ENCODE data around the gene PNRC1.
A peak's percentile ranks its signal among the peaks of the same experiment; 100 is the strongest.

The PNRC1 gene

DNA sequence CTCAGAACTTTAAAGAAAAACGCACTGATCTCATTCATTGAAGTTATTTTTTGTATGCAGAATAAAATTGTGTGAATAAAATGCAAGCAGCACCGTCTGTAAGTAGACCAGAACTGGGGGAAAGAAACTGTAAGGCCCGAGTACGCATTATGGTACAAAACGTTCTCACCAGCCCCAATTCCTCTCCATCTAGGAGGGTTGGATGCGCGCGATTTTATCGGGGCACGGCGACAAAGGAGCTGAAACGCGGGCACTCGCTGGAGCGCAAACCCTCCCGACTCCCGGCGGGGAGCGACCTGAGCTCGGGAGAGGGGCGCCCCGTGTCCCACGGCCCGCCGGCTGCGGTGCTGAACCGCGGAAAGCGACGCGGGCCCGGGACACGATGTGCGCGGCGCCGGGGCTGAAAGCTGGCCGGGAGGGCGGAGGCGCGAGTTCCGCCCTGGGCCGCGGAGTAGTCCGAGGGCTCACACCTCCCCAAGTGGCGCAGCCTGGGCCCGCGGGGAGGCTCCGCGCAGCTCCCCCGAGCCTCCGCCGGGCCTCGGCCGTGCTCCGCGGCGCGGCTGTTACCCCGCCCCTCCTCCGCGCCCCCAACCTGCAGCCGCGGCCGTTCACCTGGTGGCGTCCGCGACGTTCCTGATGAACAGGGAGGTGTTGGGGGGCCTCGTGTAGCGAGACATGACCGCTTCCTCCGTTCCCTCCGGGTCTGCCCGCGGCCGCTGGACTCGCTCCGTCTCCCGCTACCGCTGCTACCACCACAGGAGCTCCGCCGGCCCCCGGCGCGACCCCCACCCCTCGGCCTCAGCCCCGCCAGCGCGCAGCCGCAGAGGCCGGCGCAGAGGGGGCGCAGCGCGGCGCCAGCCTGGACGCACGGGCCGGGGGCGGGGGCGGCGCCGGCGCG, 36.9 kb downstream of the PNRC1 start, which contains the start of gene SRSF12:
Gene SRSF12 (minus strand): TSS at position 861 of the 898 bp plus-strand sequence. CDS start 184 bp downstream, at position 677.
- no peak for TF ChIP-seq GATA3 (IDR thresholded peaks at IDR 0.05; ENCODE audit: low read depth, low read length)
- peak; percentile 59 for TF ChIP-seq GATA2 (IDR thresholded peaks at IDR 0.05; ENCODE audit: low read depth, low read length)

DNA sequence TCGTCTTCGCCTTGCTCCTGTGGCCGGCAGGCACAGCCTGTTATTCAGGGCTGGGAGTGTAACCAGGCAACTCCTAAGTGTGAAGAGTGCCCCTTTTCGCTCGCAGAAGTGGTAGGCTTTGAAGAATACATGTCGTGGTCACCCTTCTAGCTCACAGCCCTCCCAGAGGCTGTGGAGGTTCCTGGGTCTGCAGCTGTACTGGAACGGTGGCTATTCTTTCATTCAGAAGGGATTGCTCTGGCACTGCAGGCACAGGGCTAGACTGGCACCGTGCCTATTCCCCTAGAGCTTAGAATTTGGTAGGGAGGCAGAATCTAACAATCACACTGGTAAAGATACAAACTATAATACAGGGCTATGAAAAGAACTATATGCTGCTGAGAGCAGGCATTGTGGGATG, 38.4 kb downstream of the PNRC1 start:
- TF ChIP-seq GATA2 (IDR thresholded peaks at IDR 0.05; ENCODE audit: low read depth, low read length): no peak
- no peak for TF ChIP-seq GATA3 (IDR thresholded peaks at IDR 0.05; ENCODE audit: low read depth, low read length)

DNA sequence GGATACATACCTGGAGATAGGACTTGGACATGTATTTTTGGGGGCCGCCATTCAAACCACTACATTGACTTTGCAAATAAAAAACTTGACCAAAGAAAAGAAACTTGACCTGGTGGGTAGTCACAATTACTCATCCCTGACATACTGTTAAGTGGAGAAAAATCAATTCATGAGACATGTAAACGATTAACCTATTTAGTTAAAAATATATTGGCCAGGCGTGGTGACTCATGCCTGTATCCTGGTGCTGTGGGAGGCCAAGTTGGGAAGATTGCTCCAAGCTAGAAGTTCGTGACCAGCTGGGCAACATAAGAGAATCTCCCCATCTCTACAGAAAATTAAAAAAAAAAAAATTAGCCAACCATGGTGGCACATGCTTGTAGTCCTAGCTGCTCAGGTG, 39.8 kb downstream of the PNRC1 start:
- no peak for TF ChIP-seq GATA3 (IDR thresholded peaks at IDR 0.05; ENCODE audit: low read depth, low read length)
- TF ChIP-seq GATA2 (IDR thresholded peaks at IDR 0.05; ENCODE audit: low read depth, low read length): no peak

DNA sequence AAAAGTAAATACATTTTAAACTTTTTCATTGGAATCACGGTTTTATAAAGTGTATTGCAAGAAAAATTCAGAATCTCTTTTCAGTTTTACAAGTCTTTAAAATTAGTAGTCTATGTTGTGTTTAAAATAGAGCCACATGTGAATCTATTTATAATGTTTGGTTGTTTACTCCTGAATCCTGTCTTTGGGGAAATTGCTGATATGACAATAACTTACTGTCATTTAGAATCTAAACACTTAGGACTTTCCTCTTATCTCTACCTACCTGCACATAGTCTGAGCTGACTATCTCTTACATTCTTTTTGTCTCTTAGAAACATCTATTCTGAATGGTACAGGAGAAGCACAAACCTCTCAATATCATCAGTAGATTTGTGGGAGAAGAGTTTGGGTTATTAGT, 41.4 kb downstream of the PNRC1 start:
- TF ChIP-seq GATA3 (IDR thresholded peaks at IDR 0.05; ENCODE audit: low read depth, low read length) (no peak), GATA2 (IDR thresholded peaks at IDR 0.05; ENCODE audit: low read depth, low read length) (no peak)

DNA sequence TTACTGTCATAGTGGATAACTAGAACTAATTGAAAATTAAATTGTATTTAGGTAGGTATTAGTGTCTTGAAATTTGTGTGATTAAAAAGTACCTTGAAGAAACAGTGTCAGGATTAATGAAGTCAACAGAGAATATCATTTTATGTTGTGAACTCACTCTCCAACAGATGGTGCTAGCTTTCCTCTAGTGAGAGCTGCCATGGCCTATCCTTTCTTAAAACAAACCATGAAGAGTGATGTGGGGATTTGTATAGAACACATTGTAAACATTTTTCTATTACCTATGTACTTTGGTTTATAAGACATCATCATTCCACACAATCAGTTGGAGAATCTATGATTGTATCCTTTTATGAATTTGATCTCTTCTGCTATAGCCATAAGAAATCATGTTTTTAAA, 42.1 kb downstream of the PNRC1 start:
- TF ChIP-seq GATA3 (IDR thresholded peaks at IDR 0.05; ENCODE audit: low read depth, low read length) (no peak), GATA2 (IDR thresholded peaks at IDR 0.05; ENCODE audit: low read depth, low read length) (no peak)

DNA sequence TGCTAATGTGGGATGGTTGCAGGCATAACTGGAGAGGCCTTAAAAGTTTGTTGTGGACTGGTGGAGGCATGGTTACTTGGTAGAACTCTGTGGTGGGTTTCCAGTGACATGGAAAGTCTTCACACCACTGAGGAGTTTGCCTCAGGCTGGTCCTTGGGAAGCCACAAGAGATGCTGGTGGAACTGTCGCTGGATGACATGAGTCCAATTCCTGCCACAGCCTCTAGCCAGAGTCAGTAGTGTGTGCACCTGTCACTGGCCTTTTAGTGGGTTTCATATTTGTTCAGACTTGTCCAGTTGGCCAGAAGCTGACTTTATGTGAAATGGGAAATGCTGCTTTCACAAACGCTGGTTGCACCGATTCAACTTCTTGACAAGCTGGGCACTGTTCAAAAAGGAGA, 51.0 kb downstream of the PNRC1 start:
- TF ChIP-seq GATA2 (IDR thresholded peaks at IDR 0.05; ENCODE audit: low read depth, low read length) (no peak), GATA3 (IDR thresholded peaks at IDR 0.05; ENCODE audit: low read depth, low read length) (no peak)

DNA sequence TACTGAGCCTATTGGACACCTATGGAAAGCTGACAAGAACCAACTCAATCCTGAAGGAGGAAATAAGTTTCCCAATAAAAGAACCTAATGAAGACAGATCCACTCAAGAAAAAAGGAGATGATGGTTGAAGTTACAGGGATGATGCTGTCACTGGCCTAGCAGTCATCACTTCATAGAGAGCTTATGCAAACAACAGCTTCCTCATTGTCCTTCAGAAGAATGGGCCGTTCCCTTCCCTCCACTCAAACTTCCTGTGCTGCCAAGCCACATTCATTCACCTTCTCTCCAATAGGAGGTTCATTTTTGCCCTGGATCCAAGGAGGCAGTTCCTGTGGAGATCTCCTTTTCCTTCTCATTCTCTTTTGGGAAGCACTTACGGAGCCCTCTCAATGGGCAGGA, 51.5 kb downstream of the PNRC1 start:
- TF ChIP-seq GATA3 (IDR thresholded peaks at IDR 0.05; ENCODE audit: low read depth, low read length) (no peak), GATA2 (IDR thresholded peaks at IDR 0.05; ENCODE audit: low read depth, low read length) (no peak)

DNA sequence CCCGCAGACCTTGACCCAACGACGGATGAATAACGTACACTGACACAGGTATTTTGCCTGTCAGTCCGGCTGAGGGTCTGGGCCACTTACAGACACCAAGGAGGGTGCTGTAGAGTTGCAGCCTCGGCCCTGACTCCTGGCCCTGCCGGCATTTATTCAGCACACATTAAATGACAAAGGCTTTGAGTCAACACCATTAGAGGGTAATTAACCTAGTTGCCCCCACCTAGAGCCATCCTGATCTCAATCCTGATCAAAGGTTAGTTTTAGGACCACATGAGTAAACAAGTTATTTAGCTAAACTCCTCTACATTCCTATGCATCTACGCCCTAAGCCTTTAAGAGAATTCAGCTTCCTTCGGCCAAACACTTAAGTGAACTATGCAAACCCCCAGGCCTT, 53.4 kb downstream of the PNRC1 start:
- TF ChIP-seq GATA2 (IDR thresholded peaks at IDR 0.05; ENCODE audit: low read depth, low read length) (no peak), GATA3 (IDR thresholded peaks at IDR 0.05; ENCODE audit: low read depth, low read length) (no peak)

DNA sequence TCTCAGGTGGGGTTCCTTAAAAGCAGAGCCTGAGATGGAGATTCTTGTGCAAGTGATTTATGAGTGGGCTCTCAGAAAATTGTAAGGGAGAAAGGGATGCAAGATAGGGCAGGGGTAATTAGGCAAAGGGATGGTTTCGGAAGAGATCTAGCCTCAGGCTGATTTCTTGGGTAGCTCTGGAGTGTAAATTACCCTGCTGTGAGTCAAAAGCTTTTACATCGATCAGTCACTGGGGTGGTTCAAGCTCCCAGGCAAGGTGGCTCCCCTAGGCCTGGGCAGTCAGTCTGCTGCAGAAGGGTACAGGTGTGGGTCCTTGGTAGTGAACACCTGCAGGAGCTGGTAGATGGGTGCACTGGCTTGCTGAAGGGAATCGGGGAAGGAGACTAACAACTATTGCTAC, 54.2 kb downstream of the PNRC1 start:
- TF ChIP-seq GATA2 (IDR thresholded peaks at IDR 0.05; ENCODE audit: low read depth, low read length) (no peak), GATA3 (IDR thresholded peaks at IDR 0.05; ENCODE audit: low read depth, low read length) (no peak)

Measured in SH-SY5Y (cell line).